ENCODE data around the gene ERMP1.
"Not testable (repeated sequence)": the region's sequence is repeated elsewhere in the genome, so short reads cannot be mapped to it uniquely, and the experiment has no call there.

ERMP1 gene

DNA sequence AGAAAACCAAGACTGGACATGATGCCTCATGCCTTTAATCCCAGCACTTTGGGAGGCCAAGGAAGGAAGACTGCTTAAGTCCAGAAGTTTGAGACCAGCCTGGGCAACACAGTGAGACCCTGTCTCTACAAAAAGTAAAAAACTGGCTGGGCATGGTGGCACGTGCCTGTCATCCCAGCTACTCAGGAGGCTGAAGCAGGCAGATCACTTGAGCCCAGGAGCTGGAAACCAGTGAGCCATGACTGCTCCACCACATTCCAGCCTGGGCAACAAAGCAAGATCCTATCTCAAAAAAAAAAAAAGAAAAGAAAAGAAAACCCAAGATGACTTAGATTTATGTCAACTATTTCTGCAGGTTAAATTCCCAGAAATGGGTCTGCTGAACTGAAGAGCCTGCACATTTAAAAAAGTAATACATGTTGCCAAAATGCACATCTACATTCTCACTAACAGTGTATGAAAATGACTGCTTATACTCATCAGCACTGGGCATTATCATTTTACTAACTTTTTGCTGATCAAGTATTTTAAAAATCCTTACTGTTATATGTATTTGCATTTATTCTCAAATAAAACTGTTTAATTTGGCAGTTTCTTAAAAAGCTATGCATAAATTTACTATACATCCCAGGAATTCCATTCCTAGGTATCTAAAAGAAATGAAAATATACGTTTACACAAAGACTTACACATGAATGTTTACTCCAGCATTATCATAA is 14.3 kb downstream of the ERMP1 start:
- DNase-seq (ENCODE audit: low read depth in 2 of 2), result no peak

DNA sequence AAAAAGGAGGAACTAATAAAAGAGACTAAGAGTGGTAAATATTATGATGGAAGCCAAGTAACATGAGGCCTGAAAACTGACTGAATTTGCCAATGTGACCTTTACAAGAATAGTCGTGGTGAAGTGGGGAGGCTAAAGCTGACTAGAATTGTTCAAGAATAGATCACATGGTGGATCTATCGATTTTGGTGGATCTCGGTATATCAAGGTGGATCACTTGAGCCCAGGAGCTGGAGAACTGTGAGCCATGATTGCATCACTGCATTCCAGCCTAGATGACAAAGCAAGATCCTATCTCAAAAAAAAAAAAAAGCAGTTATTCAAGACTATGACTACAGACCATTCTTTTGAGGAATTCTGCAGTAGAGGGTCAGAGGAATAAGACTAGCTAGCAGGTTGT is 15.1 kb downstream of the ERMP1 start:
- DNase-seq (ENCODE audit: low read depth in 2 of 2), result no peak

DNA sequence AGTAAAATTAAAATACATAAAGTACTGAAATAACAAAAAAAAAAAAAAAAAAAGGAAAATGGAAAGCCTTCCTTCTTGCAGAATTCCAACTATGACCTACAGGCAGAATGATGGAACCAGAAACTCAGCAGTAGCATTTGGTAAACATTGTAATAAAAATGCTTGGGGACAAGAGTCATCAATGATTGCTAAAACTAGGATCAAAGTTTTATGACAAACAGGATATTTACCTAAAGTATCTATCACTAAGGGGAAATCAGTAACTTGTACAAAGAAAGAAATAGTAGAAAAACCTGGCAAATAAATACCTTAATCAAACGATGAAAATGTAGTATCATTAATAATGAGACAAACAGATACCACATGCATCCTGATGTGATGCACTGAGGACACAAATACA is 17.5 kb downstream of the ERMP1 start:
- DNase-seq (ENCODE audit: low read depth in 2 of 2), result no peak

DNA sequence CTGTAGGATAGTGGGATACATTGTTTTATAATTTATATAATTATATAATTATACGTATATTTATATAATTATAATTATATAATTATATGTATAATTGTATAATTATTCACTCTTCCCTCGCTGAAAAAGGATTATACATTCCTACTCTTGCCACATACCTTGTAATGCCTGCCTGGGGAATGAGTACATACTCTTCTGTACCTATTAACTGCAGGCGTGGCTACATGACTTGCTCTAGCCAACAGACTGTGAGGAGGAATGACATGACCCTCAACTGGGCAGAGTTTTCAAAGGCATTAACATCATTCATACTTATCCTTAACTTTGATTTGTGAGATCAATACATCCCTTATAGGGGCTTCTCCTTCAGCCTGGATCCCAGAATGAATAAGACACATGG is 19.1 kb downstream of the ERMP1 start:
- no peak for DNase-seq (ENCODE audit: low read depth in 2 of 2)

DNA sequence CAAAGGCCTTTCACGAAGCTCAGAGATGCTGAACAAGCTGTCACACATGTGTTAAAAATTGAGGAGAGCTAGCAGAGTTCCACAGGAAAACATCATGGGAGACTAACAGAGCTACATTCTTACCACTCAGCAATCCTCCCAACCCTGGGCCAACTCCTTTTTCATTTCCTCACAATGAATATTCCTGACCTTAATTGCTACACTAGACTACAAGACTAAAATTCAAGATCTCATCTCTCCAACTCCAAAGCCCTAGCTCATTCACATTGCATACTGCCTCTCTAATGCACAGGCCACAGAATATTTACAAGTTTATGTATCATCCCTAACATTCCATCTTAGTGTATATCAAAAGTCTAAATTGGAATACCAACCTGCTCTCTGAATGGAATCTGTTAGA is 21.2 kb downstream of the ERMP1 start:
- no peak for DNase-seq (ENCODE audit: low read depth in 2 of 2)

DNA sequence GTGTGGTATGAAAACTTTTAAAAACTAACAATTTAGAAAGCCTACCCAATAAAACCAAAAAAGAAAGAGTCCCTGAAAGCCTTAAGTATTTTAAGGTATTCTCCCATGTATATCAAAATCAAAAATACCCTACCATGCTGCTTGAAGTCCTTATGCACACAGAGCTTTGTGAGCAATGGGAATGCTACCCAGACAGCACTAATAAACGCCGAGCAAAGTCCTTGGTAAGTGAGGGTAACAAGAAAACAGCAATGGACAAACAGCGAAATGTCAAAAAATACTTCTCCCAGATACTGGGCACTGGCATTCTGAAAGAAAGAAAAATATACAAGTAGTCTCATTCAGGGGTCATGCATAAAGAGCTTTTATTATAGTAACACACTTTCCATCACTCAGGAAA is 27.4 kb downstream of the ERMP1 start:
- no peak for DNase-seq (ENCODE audit: low read depth in 2 of 2)

DNA sequence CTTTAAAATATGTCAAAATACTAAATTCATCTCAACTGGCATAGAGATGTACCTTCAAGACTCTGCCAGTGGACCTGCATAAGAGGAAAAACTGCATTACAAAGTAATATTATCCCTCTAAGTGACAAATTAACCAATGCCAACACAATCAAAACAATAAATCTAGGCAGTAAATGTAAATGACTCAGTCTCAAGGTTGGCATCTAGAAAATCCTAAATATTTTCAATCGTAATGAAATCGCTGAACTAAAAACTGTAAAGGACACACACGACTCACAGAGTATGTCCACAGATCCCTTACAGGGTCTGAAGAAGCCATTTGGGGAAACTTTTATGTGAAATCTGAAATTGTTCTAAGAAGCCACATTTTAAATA is 31.2 kb downstream of the ERMP1 start:
- no peak for DNase-seq (ENCODE audit: low read depth in 2 of 2)

DNA sequence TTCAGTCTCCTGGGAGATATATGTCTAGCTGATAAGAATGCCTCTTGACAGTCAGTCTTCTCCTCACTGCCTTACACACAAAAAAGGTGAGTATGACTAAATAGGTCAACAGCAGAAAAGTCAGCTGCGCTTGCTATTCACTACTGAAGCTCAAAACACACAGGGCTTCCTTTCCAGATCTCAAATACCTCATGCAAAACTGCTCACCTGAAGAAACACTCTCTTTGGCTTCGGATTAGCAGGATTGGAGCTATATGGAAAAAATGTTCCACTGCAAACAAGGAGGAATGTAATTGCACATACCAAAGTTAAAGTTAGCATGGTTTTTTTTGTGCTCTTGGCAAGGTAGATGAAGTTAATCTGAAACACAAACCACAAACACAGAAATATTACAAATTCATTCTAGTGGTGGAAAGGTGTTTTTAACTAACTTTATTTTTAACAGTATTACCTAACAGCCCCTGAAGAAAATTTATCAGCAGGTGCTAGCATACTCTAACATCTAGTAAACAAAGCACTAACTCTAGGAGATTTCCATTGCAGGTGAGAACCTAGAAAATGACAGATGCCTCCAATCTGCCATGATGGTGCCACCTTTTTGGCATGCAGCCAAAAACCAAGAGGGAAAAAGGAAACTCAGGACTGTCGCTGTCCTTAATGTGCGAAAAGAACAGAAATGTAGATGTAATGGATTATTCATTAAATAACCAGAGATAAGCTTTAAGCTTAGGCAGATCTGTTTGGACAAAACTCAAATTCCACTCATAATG is 31.8 kb downstream of the ERMP1 start:
- DNase-seq (ENCODE audit: low read depth in 2 of 2), result no peak

DNA sequence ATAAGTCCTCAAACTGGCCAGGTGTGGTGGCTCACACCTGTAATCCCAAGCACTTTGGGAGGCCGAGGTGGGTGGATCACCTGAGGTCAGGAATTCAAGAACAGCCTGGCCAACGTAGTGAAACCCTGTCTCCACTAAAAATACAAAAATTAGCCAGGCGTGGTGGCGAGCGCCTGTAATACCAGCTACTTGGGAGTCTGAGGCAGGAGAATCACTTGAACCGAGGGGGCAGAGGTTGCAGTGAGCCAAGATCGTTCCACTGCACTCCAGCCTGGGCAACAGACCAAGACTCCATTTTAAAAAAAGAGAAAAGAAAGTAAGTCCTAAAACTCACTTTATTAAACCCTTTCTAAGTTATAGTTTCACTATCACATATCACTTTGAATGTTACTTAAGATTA is 32.5 kb downstream of the ERMP1 start:
- DNase-seq (ENCODE audit: low read depth in 2 of 2), result not testable (repeated sequence)

DNA sequence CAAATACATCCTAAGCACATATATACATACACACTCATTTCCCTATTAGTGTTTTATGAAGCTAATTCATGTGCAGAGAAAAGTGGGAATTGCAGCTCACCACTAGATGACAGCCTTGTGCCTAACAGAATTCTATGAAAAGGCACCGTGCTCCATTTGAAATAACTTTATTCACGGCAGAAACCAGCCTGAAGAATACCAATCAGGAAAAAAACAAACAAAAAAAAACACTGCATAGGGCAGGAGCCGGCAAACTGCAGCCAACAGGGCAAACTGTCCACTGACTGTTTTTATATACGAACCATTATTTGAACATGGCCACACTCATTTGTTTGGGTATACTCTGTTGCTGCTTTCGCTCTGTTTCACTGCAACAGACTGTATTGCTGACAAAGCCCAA is 33.6 kb downstream of the ERMP1 start:
- no peak for DNase-seq (ENCODE audit: low read depth in 2 of 2)

DNA sequence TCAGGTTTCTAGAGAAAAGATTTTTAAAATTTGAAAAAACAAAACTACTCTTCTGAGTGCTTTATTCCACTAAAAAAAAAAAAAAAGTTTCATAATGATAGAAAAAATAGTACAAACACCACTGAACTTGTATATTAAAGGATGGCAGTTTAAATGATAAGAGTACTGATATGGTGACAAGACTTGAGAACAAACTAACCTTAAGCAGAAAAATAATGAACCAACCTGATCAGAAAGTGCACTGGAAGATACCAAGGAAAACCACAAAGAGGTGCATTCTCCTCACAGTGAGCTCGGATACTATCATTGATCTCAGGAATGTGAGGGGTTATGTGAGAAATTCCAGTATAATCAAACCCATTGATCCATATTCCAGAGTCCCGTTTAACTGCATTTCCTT is 34.3 kb downstream of the ERMP1 start:
- DNase-seq (ENCODE audit: low read depth in 2 of 2), result no peak

DNA sequence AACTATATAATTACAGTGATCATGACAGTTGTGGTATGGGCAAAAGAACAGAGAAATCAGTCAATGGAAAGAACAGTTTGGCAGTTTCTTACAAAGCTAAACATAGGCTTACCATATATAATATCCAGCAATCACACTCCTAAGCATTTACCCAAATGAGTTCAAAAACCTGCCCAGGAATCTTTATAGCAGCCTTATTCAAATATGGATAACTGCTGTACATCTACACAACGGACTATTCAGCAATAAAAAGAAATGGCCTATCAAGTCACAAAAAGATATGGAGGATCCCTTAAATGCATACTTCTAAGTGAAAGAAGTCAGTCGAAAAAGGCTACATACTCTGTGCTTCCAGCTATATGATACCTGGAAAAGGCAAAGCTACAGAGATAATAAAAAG is 36.6 kb downstream of the ERMP1 start:
- DNase-seq (ENCODE audit: low read depth in 2 of 2), result no peak

DNA sequence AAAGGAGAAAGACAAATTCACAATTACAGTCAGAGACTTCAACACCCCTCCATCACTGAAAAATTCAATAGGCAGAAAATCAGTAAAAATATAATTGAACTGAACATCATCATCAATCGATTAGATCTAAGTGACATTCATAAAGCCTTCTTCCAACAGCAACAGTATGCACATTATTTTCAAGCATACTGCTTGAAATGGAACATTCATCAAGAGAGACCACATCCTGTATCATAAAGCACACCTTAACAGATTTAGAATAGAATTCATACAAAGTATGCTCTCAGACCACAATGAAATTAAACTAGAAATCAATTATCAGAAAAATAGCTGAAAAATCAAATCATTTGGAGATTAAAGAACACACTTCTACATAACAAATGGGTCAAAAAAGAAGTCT is 39.1 kb downstream of the ERMP1 start:
- DNase-seq (ENCODE audit: low read depth in 2 of 2), result no peak

DNA sequence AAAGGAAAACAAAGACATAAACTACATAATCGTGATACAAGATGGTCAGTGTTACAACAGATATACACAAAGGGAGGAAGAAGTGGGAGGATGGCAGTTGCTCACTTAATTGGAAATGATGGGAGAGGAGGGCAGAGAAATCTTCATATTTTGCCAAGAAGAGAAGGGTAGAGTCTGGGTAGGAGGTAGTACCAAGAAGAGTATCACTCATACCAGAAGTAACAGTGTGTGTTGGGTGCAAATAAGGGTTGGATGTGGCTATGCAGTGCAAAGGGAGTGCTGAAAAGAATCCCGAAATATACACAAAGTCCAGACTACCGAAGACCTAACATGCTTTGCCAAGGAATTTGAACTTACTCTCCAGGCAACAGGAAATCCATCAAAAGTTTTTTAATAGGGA is 41.0 kb downstream of the ERMP1 start:
- no peak for DNase-seq (ENCODE audit: low read depth in 2 of 2)

DNA sequence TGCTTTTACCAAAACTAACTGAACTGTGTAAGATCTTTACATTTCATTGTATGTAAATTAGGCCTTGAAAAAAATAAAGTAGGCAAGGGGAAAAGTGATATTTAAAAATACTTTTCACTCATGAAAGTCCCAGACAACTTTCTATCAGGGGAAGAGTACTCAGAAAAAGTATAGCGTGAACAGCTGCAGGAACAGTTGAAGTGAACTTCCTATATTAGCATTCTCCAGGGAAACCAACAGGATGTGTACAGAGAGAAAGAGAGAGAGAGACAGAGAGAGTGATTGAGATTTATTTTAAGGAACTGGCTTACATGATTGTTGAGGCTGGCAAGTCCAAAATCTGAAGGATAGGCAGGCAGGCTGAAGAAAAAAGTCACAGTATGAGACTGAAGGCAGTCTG is 42.0 kb downstream of the ERMP1 start:
- no peak for DNase-seq (ENCODE audit: low read depth in 2 of 2)

DNA sequence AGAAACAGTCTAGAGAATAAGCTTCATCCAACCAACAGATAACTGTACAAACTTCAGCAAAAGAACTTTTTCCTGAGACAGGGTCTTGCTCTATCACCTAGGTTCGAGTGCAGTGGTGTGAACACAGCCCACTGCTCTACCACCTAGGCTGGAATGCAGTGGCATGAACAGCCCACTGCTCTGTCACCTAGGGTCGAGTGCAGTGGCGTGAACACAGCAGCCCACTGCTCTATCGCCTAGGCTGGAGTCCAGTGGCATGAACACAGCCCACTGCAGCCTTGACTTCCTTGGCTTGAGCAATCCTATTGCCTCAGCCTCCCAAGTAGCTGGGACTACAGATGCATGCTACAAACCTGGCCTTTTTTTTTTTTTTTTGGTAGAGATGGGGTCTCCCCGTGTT is 43.4 kb downstream of the ERMP1 start:
- no peak for DNase-seq (ENCODE audit: low read depth in 2 of 2)

DNA sequence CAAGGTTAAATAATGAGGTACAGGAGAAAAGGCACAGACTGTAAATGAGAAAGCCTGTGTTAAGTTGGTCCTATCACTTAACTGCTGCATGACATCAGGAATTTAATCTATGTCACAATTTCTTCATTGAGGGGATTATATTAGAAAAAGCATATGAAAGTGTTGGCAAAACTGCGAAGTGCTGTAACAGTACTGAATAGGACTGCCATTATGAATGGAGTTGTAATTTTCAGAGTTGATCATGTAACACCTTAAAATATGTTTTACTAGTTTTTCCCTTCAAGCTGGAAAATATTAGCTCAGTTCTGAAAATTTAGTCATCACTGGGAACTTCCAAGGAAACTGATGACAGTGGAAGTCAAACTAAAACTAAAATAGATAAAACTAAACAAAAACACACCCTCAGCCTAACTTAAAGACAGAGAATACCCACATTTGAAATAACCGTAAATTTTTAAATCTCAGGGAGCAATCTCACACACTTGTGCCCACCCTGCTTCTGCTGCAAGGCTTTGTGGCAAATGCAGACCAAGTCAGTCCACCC is 45.1 kb downstream of the ERMP1 start:
- no peak for DNase-seq (ENCODE audit: low read depth in 2 of 2)

DNA sequence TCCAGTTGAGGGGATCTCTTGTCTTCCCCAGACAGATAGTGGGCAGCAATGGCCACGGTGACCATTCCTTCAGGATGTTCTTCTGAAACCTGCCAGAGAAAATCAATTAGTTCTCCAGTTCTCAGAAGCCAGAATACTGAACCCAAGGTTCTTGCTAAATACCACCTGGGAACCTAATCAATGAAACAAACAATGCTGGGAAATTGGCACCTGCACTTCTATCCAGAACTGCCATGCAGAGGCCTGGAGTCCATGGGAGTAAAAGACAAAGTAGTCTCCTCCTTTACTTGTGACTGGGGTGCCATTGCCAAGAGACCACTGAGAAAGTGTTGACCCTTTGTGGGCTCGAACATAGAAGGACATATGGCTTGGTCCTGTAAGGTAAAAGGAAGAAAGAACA is 45.7 kb downstream of the ERMP1 start:
- no peak for DNase-seq (ENCODE audit: low read depth in 2 of 2)

DNA sequence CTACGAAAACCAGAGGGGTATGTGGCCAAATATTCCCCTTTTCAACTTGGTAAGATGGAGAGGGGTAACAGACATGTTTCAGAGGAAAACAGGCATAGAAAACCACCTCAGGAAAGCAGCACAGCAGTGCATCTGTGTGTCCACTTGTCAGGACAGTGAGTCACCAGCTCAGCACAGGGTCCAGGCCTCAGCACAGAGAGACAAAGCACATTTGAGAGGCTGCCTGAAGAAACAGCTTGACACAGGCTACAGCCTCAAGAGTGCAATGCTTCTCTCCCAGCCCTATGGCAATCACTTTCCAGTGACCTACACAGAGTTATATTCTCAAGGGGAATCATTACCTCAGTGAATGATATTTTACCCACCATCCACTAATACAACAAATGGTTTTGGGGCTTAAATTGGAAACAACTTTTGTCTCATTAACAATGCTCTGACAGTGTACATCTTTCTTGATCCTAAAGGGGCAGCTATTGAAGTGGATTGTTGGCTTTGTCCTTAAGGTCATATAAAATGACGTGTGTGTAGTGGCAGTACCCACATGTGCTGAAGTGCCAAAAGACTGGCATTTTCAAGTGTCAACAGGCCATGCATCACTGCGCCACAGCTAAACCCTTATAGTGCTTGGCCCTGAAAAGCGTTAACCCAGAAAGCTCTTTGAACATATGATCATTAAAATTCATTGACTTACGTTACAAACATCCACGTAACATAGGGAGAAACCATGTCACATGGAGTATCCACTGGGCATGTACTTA is 46.4 kb downstream of the ERMP1 start:
- no peak for DNase-seq (ENCODE audit: low read depth in 2 of 2)

DNA sequence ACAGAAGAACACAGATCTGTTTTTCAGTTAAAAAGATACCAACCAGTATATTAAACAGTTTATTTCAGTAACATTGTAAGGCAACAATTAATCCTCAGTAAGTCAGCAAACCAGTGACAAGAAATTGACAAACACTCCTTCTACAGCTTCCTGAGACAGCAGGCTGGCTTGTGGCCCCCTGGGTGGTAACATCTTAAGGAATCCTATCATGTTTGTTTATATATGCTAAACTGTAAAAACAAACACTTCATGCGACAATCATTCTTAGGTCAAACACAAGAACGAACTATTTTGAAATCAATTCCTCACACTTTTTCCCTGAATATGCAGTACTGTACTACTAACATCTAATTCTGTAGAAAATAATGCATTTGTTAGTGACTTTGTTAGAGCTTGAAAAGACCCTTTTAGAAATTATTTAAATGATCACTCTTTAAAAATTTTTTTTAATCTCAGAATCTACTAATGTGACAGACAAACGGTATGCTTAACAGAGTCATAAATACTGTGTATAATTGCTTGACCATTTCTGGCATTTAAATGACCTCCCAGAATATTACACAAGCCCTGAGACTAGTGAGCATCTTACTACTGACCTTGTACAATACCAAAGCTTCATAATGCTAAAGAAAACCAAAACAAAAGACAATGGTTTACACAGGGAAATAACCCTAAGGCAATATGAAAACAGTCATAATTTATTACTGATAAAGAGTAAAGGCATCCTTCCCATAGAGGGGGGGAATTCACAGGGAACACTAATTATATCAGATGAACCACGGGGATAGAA is 48.2 kb downstream of the ERMP1 start:
- no peak for DNase-seq (ENCODE audit: low read depth in 2 of 2)

DNA sequence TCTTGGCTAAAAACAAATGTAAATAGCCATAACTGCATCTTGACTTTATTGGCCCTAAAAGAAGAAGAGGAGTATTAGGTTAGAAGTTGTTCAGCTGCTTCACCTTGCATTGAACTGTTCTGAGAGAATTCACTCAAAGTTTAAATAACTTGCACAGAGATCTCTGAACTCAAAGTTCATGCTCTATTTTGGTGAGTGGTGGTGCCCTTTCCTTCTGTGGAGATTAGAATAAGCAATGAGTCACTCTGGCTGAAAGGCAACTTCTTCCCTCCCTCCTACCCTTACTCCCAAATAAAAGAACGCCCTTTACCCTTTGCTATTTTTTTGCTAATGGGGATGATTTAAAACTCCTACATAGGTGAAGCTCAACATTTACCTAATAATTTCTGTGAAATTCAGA is 48.9 kb downstream of the ERMP1 start:
- no peak for DNase-seq (ENCODE audit: low read depth in 2 of 2)

DNA sequence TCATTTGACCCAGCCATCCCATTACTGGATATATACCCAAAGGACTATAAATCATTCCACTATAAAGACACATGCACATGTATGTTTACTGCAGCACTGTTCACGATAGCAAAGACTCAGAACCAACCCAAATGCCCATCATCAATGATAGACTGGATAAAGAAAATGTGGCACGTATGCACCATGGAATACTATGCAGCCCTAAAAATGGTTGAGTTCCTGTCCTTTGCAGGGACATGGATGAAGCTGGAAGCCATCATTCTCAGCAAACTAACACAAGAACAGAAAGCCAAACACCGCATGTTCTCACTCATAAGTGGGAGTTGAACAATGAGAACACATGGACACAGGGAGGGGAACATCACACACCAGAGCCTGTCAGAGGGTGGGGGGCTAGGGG is 49.5 kb downstream of the ERMP1 start:
- not testable (repeated sequence) for DNase-seq (ENCODE audit: low read depth in 2 of 2)

Measured in stimulated activated CD8-positive, alpha-beta memory T cell treated with anti-CD3 and anti-CD28 coated beads, Interleukin-7, amount 100 ng/mL, for 1 hour (primary cell).